ENCODE measurements around the gene SDHD. TPM values are rescaled to one million over a fixed set of nuclear protein-coding genes. Genes with fewer than 3 reads are reported as not detected.

Gene SDHD
- total RNA-seq, 4 donors from 2014 or later, result 102 to 201 (median 174) TPM

DNA sequence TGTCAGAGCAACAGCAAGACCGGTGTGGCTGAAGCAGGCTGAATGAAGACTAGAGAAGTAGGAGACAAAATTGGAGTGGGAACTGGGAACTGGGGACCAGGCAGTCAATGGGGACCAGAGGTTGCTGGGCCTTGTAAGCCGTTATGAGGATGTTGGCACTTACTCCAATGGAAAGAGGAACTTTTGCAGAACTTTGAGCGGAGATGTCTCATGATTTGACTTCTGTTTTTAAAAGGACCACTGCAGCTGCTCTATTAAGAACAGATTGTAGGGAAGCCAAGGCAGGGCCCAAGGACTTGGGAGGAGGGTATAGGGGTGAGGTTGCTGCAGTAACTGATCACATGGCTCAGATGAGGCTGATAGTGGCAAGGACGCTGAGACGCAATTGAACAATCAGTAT is 43.0 kb downstream of the SDHD start:
- intact Hi-C loops (cut with DNase I), result no loop called here
- Histone ChIP-seq H3K9me3 (no peaks in the 10 kb centered on the region), H3K4me1 (peaks cover 0 to 4% of the 10 kb centered on the region in 2 donors), H3K36me3 (no peaks in the 10 kb centered on the region), H3K4me3 (replicated peaks in 1 of 3) (no peak overlapping the region), H3K27me3 (no peaks in the 10 kb centered on the region), H3K27ac (no peak overlapping the region)
- DNase-seq, result no peak
- WGBS, 2 donors, result 82 to 86% methylated on average over 5 of the region's 5 CpGs
- no peak for TF ChIP-seq POLR2A (IDR thresholded peaks at IDR 0.05)
- TF ChIP-seq, protein P1, sequence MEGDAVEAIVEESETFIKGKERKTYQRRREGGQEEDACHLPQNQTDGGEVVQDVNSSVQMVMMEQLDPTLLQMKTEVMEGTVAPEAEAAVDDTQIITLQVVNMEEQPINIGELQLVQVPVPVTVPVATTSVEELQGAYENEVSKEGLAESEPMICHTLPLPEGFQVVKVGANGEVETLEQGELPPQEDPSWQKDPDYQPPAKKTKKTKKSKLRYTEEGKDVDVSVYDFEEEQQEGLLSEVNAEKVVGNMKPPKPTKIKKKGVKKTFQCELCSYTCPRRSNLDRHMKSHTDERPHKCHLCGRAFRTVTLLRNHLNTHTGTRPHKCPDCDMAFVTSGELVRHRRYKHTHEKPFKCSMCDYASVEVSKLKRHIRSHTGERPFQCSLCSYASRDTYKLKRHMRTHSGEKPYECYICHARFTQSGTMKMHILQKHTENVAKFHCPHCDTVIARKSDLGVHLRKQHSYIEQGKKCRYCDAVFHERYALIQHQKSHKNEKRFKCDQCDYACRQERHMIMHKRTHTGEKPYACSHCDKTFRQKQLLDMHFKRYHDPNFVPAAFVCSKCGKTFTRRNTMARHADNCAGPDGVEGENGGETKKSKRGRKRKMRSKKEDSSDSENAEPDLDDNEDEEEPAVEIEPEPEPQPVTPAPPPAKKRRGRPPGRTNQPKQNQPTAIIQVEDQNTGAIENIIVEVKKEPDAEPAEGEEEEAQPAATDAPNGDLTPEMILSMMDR (IDR thresholded peaks at IDR 0.05), result no peak

DNA sequence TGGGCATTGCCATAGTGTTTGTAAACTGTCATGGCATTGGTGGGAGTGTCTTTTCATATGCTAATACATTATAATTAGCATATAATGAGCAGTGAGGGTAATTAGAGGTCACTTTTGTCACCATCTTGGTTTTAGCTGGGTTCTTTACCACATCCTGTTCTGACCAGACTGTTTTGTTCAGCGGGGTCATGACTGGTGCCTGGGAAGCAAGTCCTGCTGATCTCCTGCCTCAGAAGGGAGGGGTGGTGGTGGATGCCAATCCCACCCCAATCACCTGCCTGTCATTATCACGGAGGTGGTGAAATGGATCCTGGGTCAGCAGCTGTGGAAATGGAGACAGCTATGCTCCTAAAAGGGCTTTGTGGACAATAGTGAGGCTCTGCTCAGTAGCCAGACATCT is 46.1 kb downstream of the SDHD start:
- intact Hi-C loops (cut with DNase I), result no loop called here

DNA sequence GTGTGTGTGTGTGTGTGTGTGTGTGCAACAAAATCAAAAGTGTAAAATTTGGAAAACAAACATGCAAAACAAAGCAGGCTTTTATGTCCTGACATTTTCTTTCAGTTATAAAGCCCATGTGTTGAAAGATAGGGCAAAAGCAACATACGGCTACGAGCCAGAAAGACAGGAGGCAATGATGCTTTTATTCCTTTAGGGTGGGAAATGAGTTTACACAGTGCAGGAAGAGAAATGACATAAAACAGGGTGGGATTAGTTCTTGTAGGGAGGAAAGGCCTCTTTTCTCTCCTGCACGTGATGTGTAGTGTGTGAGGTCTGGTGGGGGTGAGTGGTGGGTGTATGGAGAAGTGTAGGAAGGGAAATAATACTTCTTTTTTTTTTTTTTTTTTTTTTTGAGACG is 47.8 kb downstream of the SDHD start:
- intact Hi-C loops (cut with DNase I), result no loop called here
- WGBS, 2 donors, result 83 to 87% methylated on average over 4 of the region's 4 CpGs

More for the DNA sequence above, 46.1 kb downstream of the SDHD start:
- Histone ChIP-seq H3K4me1 (peaks cover 0 to 4% of the 10 kb centered on the region in 2 donors), H3K27me3 (no peaks in the 10 kb centered on the region), H3K27ac (no peak overlapping the region), H3K4me3 (replicated peaks in 1 of 3) (no peak overlapping the region), H3K9me3 (no peaks in the 10 kb centered on the region), H3K36me3 (no peaks in the 10 kb centered on the region)
- DNase-seq, result no peak
- WGBS, 2 donors, result 75% methylated on average over 2 of the region's 2 CpGs
- TF ChIP-seq, protein P1 (IDR thresholded peaks at IDR 0.05), result no peak
- no peak for TF ChIP-seq POLR2A (IDR thresholded peaks at IDR 0.05)

DNA sequence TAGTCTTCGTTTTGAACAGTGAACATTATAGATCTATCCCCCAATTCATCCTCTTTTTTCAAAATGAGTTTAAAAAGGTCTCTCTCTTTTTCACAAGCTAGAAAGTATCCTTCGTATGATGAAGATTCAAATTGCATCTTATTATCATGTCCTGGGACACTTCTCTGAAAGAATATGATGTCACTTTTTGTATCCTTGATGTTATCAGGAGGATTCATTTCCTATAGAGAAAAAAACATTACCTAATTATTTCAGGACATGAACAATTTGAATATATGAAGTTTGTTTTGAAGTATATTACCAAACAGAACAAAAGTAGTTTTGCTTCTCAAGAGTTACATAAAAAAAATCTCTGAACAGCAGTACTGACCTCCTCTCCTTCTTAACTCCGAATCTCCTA is 56.9 kb downstream of the SDHD start:
- H3K27me3 ChIP-seq, result no peaks in the 10 kb centered on the region
- no peak for DNase-seq
- no peak overlapping the region for H3K4me3 ChIP-seq (replicated peaks in 1 of 3)
- intact Hi-C loops (cut with DNase I), result no loop called here
- TF ChIP-seq, protein P1 (IDR thresholded peaks at IDR 0.05), result no peak
- no peak for TF ChIP-seq POLR2A (IDR thresholded peaks at IDR 0.05)
- 91 to 94% methylated on average over 3 of the region's 3 CpGs for WGBS, 2 donors
- H3K27ac ChIP-seq, result no peak overlapping the region
- no peaks in the 10 kb centered on the region for H3K4me1 ChIP-seq
- H3K9me3 ChIP-seq, result no peaks in the 10 kb centered on the region
- H3K36me3 ChIP-seq, result no peaks in the 10 kb centered on the region

More for the DNA sequence above, 47.8 kb downstream of the SDHD start:
- DNase-seq, result no peak
- no peaks in the 10 kb centered on the region for H3K27me3 ChIP-seq
- no peak overlapping the region for H3K27ac ChIP-seq
- TF ChIP-seq, protein P1 (IDR thresholded peaks at IDR 0.05), result no peak
- TF ChIP-seq POLR2A (IDR thresholded peaks at IDR 0.05), result no peak
- H3K4me1 ChIP-seq, result no peaks in the 10 kb centered on the region
- no peaks in the 10 kb centered on the region for H3K9me3 ChIP-seq
- no peaks in the 10 kb centered on the region for H3K36me3 ChIP-seq
- H3K4me3 ChIP-seq (replicated peaks in 1 of 3), result no peak overlapping the region

Other genes with a start within 250 kb of the SDHD start
- gene ALG9, start 215.3 kb upstream of the SDHD start, total RNA-seq, result 10 to 100 TPM; 35.3 to 44.9 (median 36.6) TPM
- gene FDXACB1, start 207.7 kb upstream of the SDHD start, total RNA-seq, result 1 to 10 TPM; 1.8 to 3.0 (median 2.8) TPM
- gene CFAP68, start 207.3 kb upstream of the SDHD start, total RNA-seq, result 10 to 100 TPM; 24.7 to 47.1 (median 38.0) TPM
- 100 to 1,000 TPM; 174 to 350 (median 250) TPM for gene CRYAB, start 175.1 kb upstream of the SDHD start, total RNA-seq
- gene HSPB2, start 174.1 kb upstream of the SDHD start, total RNA-seq, result under 1 TPM in 1 of 4 donors, not detected in 3; 0.22 TPM
- 10 to 100 TPM; 21.7 to 33.4 (median 24.9) TPM for gene C11orf52, start 168.0 kb upstream of the SDHD start, total RNA-seq
- gene DIXDC1, start 149.5 kb upstream of the SDHD start, total RNA-seq, result 10 to 100 TPM; 30.5 to 41.3 (median 38.2) TPM
- gene DLAT, start 61.5 kb upstream of the SDHD start, total RNA-seq, result 10 to 100 TPM; 33.9 to 52.0 (median 39.0) TPM
- gene PIH1D2, start 12.9 kb upstream of the SDHD start, total RNA-seq, result 10 to 100 TPM in 3 of 4 donors, 1 to 10 TPM in 1; 6.4 to 12.8 (median 11.1) TPM
- 10 to 100 TPM; 13.2 to 20.8 (median 18.8) TPM for gene NKAPD1, start 12.6 kb upstream of the SDHD start, total RNA-seq
- 10 to 100 TPM; 11.8 to 55.8 (median 27.5) TPM for gene TIMM8B, start 117 bp upstream of the SDHD start, total RNA-seq
- gene IL18, start 77.2 kb downstream of the SDHD start, total RNA-seq, result 10 to 100 TPM in 2 of 4 donors, 1 to 10 TPM in 2; 5.8 to 18.3 (median 9.3) TPM
- gene TEX12, start 80.5 kb downstream of the SDHD start, total RNA-seq, result under 1 TPM in 1 of 4 donors, not detected in 3; 0.33 TPM
- gene BCO2, start 88.6 kb downstream of the SDHD start, total RNA-seq, result 10 to 100 TPM in 2 of 4 donors, 1 to 10 TPM in 2; 6.6 to 15.9 (median 11.1) TPM
- gene PTS, start 139.6 kb downstream of the SDHD start, total RNA-seq, result 10 to 100 TPM; 27.2 to 48.0 (median 39.3) TPM
- not detected for gene PLET1, start 174.0 kb downstream of the SDHD start, total RNA-seq

All from thyroid gland (tissue), 4 donors.